Caco-2 (cell line): ENCODE data around the gene MRPS18A. TPM values are rescaled to one million over a fixed set of nuclear protein-coding genes. Genes with fewer than 3 reads are reported as not detected.

ENCODE experiments used
- BruUV-seq: library from RNA; stranded (reverse); fragments of 400-500 nt; replicated peaks from 2 replicates; lab custom pipeline; 2021; lab: Mats Ljungman, UMichigan
- CTCF ChIA-PET: fragments of 300-600 bp; sonication (Branson Sonifier 250); formaldehyde crosslinking; loops from one replicate; lab custom pipeline; 2022; ENCODE audit warnings: antibody characterized with exemption; lab: Charles Lee
- POLR2A ChIA-PET: fragments of 300-600 bp; sonication (Branson Sonifier 250); formaldehyde crosslinking; loops from one replicate; lab custom pipeline; 2022; ENCODE audit warnings: antibody characterized with exemption; lab: Charles Lee
- DNase-seq, 2 experiments: peaks; one replicate each; pipeline versions ENCODE4 v3.0.0 to v3.0.0-alpha.2; 2020 to 2022
- H3K27me3 ChIP-seq: replicated peaks from 2 replicates; pipeline ENCODE4 v1.6.0; 2011; ENCODE audit warnings: low read length; ENCODE audit not compliant: control insufficient read depth, insufficient read depth
- H3K36me3 ChIP-seq: 2 replicates; pipeline ENCODE4 v1.5.1; 2011; ENCODE audit warnings: low read length; ENCODE audit not compliant: control insufficient read depth, insufficient read depth
- H3K4me1 ChIP-seq: fragments of 250-450 bp; sonication (Bioruptor Pico); 2 replicates; pipeline ENCODE4 v1.5.1; 2020; ENCODE audit warnings: mild to moderate bottlenecking
- H3K4me3 ChIP-seq: 2 replicates; pipeline ENCODE4 v1.5.1; 2011; ENCODE audit warnings: low read depth, mild to moderate bottlenecking, control low read depth, low read length
- H3K9me3 ChIP-seq: fragments of 250-450 bp; sonication (Bioruptor Pico); 2 replicates; pipeline ENCODE4 v1.5.1; 2020; ENCODE audit warnings: mild to moderate bottlenecking, moderate library complexity
- H3K27ac Mint-ChIP-seq: one replicate; pipeline ENCODE4 v1.8.0; 2022; ENCODE audit warnings: mixed read lengths; ENCODE audit not compliant: unreplicated experiment
- H3K27me3 Mint-ChIP-seq: one replicate; pipeline ENCODE4 v1.8.0; 2022; ENCODE audit warnings: mixed read lengths; ENCODE audit not compliant: insufficient read depth, unreplicated experiment
- H3K36me3 Mint-ChIP-seq: one replicate; pipeline ENCODE4 v1.8.0; 2022; ENCODE audit warnings: mild to moderate bottlenecking, mixed read lengths; ENCODE audit not compliant: insufficient read depth, unreplicated experiment
- H3K4me1 Mint-ChIP-seq: one replicate; pipeline ENCODE4 v1.8.0; 2022; ENCODE audit warnings: low read depth, mixed read lengths; ENCODE audit not compliant: unreplicated experiment
- H3K4me3 Mint-ChIP-seq: one replicate; pipeline ENCODE4 v1.8.0; 2022; ENCODE audit warnings: mild to moderate bottlenecking, moderate library complexity, mixed read lengths; ENCODE audit not compliant: unreplicated experiment
- H3K9me3 Mint-ChIP-seq: one replicate; pipeline ENCODE4 v1.8.0; 2022; ENCODE audit warnings: mixed read lengths; ENCODE audit not compliant: unreplicated experiment
- CTCF ChIP-seq, 2 experiments: fragments of 200-600 bp in 1 of 2; IDR thresholded peaks; 1 replicate in 1 of 2; 2 replicates in 1 of 2; pipeline versions ENCODE4 v1.5.1 to v1.8.0; 2011 to 2022; ENCODE audit warnings: antibody characterized with exemption in 1 of 2, control low read depth in 1 of 2, inconsistent platforms in 1 of 2, low read depth in 1 of 2, low read length in 1 of 2, mild to moderate bottlenecking in 1 of 2, moderate library complexity in 1 of 2; ENCODE audit not compliant: insufficient read depth in 1 of 2, severe bottlenecking in 1 of 2, unreplicated experiment in 1 of 2
- intact Hi-C: fragments of 100-400 bp; cut with micrococcal nuclease; formaldehyde crosslinking; loops from one replicate; pipeline ENCODE4 v1.10.0; 2022; ENCODE audit not compliant: unreplicated experiment
- total RNA-seq: library from RNA; stranded (reverse); gene quantifications from 2 replicates; pipeline ENCODE4 v1.2.3, GENCODE V29; 2022

Gene MRPS18A
- total RNA-seq, 1 experiment from 2014 or later = 66.7 TPM

GRCh38 chr6:43717822-43718221, 30.2 kb upstream of the MRPS18A start:
- H3K27me3 ChIP-seq = no peaks in the 10 kb centered on the region
- no peaks in the 10 kb centered on the region for H3K9me3 Mint-ChIP-seq
- no peaks in the 10 kb centered on the region for H3K4me1 ChIP-seq
- CTCF ChIA-PET = no interaction called here
- H3K9me3 ChIP-seq = no peaks in the 10 kb centered on the region
- H3K4me3 ChIP-seq = no peak overlapping the region
- DNase-seq = no peak
- POLR2A ChIA-PET = no interaction called here
- intact Hi-C loops = no loop called here
- no peaks in the 10 kb centered on the region for H3K36me3 Mint-ChIP-seq
- no peaks in the 10 kb centered on the region for H3K36me3 ChIP-seq
- no peaks in the 10 kb centered on the region for H3K4me1 Mint-ChIP-seq
- no TSS peak for BruUV-seq
- no peaks in the 10 kb centered on the region for H3K27me3 Mint-ChIP-seq
- H3K4me3 Mint-ChIP-seq = no peak overlapping the region
- no peak for TF ChIP-seq CTCF (IDR thresholded peaks at IDR 0.05; ENCODE audit: insufficient read depth in 1 of 2, low read depth in 1 of 2, low read length in 1 of 2, severe bottlenecking in 1 of 2, unreplicated experiment in 1 of 2)
- H3K27ac Mint-ChIP-seq = no peak overlapping the region

- H3K4me1 ChIP-seq = no peaks in the 10 kb centered on the region
- H3K4me1 Mint-ChIP-seq = no peaks in the 10 kb centered on the region
- no peak overlapping the region for H3K27ac Mint-ChIP-seq
- H3K9me3 Mint-ChIP-seq = no peaks in the 10 kb centered on the region
- no peak for TF ChIP-seq CTCF (IDR thresholded peaks at IDR 0.05; ENCODE audit: insufficient read depth in 1 of 2, low read depth in 1 of 2, low read length in 1 of 2, severe bottlenecking in 1 of 2, unreplicated experiment in 1 of 2)
- no peaks in the 10 kb centered on the region for H3K36me3 Mint-ChIP-seq
- DNase-seq = no peak
- BruUV-seq = no TSS peak
- no peak overlapping the region for H3K4me3 Mint-ChIP-seq
- no peaks in the 10 kb centered on the region for H3K36me3 ChIP-seq
- no peaks in the 10 kb centered on the region for H3K27me3 ChIP-seq
- ChIA-PET CTCF (no interaction called here), POLR2A (no interaction called here)
- H3K4me3 ChIP-seq = no peak overlapping the region
- intact Hi-C loops = no loop called here
- no peaks in the 10 kb centered on the region for H3K27me3 Mint-ChIP-seq
- no peaks in the 10 kb centered on the region for H3K9me3 ChIP-seq
These were observed 29.8 kb upstream of the MRPS18A start for GRCh38 chr6:43717389-43717788.

- no peak overlapping the region for H3K27ac Mint-ChIP-seq
These were observed 28.5 kb upstream of the MRPS18A start for GRCh38 chr6:43716099-43716498.

More at GRCh38 chr6:43716099-43716498, 28.5 kb upstream of the MRPS18A start:
- CTCF ChIA-PET = interaction anchor here (0.6 kb wide), 1 partner anchor 192 kb away, joined by 4 read pairs; no protein-coding TSS in a partner anchor
- Mint-ChIP-seq H3K36me3 (no peaks in the 10 kb centered on the region), H3K27me3 (peaks cover under 1% of the 10 kb centered on the region), H3K4me1 (no peaks in the 10 kb centered on the region), H3K9me3 (peaks cover 4% of the 10 kb centered on the region), H3K4me3 (no peak overlapping the region)
- Histone ChIP-seq H3K27me3 (no peaks in the 10 kb centered on the region), H3K4me1 (no peaks in the 10 kb centered on the region), H3K36me3 (no peaks in the 10 kb centered on the region), H3K9me3 (no peaks in the 10 kb centered on the region), H3K4me3 (no peak overlapping the region)
- BruUV-seq = no TSS peak
- POLR2A ChIA-PET = no interaction called here
- intact Hi-C loops = no loop called here
- no peak for DNase-seq
- no peak for TF ChIP-seq CTCF (IDR thresholded peaks at IDR 0.05; ENCODE audit: insufficient read depth in 1 of 2, low read depth in 1 of 2, low read length in 1 of 2, severe bottlenecking in 1 of 2, unreplicated experiment in 1 of 2)
